ENCODE measurements around the gene BSN.

Gene BSN

GRCh38 chr3:49656541-49657112 is 102.3 kb downstream of the BSN start:
- DNase-seq = peak; percentile 13

DNA sequence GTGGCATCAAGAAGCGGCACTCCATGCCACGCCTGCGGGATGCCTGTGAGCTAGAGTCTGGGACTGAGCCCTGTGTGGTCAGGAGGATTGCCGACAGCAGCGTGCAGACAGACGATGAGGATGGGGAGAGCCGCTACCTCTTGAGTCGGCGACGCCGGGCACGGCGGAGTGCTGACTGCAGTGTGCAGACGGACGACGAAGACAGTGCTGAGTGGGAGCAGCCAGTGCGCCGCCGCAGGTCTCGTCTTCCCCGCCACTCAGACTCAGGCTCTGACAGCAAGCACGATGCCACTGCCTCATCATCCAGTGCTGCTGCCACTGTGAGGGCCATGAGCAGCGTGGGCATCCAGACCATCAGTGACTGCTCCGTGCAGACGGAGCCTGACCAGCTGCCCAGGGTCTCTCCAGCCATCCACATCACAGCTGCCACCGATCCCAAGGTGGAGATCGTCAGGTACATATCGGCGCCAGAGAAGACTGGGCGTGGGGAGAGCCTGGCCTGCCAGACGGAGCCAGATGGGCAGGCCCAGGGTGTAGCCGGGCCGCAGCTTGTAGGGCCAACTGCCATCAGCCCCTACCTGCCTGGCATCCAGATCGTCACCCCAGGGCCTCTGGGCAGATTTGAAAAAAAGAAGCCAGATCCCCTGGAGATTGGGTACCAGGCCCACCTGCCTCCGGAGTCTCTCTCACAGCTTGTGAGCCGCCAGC is 103.1 kb downstream of the BSN start:
- DNase-seq = no peak

DNA sequence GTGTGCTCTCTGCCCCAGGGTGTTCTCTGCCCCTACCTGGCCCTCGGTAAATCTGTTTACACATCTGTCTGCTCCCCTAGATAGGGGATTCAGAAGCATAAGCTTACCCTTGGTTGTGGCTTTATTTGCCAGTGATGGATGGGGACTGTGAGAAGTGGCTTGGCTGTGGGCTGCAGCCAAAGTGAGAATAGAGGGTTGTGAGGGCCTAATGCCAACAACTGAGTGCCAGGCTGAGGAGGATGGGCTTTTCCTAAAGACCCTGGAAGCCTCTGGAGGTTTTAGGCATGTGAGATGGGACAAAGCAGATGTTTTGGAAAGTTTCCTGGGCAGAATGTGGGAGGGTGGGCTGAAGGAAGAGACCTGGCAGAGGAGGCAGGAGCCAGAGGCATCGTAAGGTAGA is 104.4 kb downstream of the BSN start:
- DNase-seq = no peak

- no peak for DNase-seq
These were observed 105.5 kb downstream of the BSN start for GRCh38 chr3:49659756-49660155.

GRCh38 chr3:49661281-49661680 is 107.0 kb downstream of the BSN start:
- peak; percentile 23 for DNase-seq

GRCh38 chr3:49662021-49662420 is 107.7 kb downstream of the BSN start:
- DNase-seq = no peak

DNA sequence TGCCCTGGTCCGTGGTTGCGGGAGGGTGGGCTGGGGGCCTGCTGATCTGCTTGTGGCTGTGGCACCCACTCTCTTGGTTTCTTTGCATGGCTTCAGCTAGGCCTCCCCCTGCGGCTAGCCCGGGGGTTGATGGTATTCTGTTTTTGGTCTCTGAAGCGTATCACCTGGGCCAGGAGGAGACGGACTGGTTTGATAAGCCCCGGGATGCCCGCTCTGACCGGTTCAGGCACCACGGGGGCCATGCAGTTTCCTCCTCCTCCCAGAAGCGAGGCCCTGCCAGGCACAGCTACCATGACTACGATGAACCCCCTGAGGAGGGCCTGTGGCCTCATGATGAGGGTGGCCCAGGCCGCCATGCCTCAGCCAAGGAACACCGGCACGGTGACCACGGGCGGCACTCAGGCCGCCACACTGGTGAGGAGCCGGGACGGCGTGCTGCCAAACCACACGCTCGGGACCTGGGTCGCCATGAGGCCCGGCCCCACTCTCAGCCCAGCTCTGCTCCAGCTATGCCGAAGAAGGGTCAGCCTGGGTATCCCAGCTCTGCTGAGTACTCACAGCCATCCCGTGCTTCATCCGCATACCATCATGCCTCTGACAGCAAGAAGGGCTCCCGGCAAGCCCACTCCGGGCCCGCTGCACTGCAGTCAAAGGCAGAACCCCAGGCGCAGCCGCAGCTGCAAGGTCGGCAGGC is 108.6 kb downstream of the BSN start:
- DNase-seq = no peak

DNA sequence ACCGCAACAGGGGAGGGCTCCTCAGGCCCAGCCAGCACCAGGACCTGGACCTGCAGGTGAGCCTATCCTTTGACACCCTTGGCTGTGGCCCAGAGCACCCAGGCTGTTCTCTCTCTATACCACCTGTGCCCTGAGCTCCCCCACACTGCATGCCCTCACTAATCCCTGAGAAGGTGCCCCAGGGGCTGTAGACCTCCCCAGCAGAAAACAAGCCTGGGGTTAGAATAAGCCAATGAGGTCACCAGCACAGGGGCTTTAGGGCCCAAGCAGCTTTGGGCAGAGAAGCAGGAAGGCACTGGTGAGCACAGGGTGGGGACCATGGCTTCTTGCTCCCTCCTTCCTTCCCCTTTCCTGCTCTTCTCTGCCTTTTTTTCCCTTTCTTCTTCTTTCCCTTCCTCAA is 109.6 kb downstream of the BSN start:
- DNase-seq = no peak

- DNase-seq = no peak
These were observed 110.0 kb downstream of the BSN start for GRCh38 chr3:49664300-49664699.

- DNase-seq = no peak
These were observed 111.7 kb downstream of the BSN start for GRCh38 chr3:49665822-49666519.

DNA sequence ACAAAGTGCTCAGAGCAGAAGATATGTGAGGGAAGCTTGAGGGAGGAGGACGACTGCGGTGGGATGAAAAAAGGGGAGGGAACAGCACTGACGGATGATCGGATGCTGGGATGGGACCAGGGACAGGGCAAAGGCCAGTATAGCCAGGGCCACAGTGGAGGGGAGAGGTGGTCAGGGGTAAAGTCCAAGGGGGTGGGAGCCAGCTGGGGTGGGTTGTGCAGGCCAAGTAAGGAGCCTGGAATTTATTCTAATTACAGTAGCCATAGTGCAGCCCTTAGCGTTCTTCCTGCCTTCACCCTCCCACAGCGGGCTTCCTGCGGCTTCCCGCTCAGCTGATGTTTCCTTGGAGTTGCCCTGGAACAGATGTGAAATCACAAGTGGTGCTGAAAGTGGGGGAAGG is 112.3 kb downstream of the BSN start:
- no peak for DNase-seq

- DNase-seq = no peak
These were observed 113.6 kb downstream of the BSN start for GRCh38 chr3:49667701-49668413.

DNA sequence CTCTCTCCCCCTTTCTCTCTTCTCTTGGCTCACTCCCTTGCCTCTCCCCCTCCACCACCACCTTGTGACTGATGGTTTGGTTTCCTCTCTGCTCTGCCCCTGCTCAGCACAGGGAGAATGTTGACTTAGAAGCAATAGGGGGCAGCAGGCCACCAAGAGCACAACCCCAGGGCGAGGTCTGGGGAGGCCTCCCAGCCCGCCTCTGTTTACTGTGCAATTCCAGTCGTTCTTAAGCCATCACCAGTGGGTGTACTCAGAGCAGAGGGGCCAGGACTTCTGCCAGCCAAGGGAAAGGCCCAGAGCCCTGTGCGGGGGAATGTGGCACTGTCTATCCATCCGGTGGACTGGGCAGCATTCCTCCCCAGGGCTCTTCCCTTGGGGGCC is 114.1 kb downstream of the BSN start:
- DNase-seq = peak; percentile 29

GRCh38 chr3:49668861-49669260 is 114.6 kb downstream of the BSN start:
- peak; percentile 41 for DNase-seq

GRCh38 chr3:49669352-49669751 is 115.1 kb downstream of the BSN start:
- no peak for DNase-seq

DNA sequence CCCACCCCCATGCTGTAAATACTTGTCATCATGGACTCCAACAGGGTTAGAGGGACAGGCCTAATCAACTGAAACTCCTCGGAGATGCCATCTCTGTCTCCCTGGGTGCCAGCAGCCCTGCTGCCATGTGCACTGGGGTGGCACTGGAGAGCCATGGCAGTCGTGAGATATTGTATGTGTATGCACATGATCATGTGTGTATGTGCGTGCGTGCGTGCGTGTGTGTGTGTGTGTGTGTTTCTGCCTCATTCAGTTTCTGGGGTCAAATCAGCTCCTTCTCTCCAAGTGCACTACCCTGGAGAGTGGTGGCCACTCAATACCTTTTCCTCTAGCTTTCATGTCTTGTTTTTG is 116.6 kb downstream of the BSN start:
- no peak for DNase-seq

- DNase-seq = peak; percentile 64
These were observed 117.3 kb downstream of the BSN start for GRCh38 chr3:49671291-49672288.

GRCh38 chr3:49673121-49673714 is 118.9 kb downstream of the BSN start:
- DNase-seq = no peak

DNA sequence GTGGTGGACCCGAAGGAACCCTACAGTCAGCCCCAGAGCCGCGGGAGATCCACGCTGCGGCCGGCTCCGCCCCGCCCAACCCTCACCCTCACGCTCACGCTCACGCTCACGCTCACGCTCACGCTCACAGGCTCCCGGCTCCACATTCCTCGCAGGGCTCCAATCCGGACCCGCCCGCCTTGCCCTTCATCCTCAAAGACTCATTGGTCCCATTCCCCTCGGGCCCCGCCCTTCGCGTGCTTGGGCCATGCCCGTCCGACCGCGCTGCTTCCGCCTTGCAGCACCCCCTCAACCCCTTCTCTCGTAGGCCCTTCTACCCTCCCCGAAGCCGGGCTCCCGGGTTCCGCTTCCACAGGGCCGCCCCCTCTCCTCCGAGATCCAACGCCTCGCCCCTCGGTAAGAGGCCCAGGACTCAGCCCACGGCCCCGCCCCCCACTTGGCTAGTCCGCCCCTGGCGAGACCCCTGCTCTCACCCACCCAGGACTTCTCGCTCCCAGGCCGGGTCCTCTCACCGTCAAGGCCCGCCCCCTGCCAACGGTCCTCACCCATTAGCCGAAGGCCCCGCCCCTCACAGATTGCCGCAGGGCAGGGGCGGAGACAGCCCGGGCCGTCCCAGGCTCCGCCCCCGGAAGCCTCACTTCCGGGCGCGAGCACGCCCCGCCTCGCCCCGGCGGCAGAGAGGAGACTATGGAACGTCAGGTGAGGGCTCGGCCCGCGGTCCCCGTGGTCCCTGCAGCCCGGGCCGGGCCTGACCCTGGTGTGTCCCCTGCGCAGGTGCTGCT is 119.6 kb downstream of the BSN start, which contains the start of gene APEH:
APEH (plus strand) TSS at position 637 of the 782 bp plus-strand sequence; CDS start at position 688, 51 bp downstream.
- peak; percentile 99 for DNase-seq

- no peak for DNase-seq
These were observed 120.3 kb downstream of the BSN start for GRCh38 chr3:49674497-49674983.
